Measurements from ENCODE around the gene ABCD3. TPM values are rescaled to one million over a fixed set of nuclear protein-coding genes. Genes with fewer than 3 reads are reported as not detected.
"Not testable (repeated sequence)": the region's sequence is repeated elsewhere in the genome, so short reads cannot be mapped to it uniquely, and the experiment has no call there.

Gene ABCD3
- total RNA-seq, 2 experiments from 2014 or later, result 19.6 to 21.4 TPM

DNA sequence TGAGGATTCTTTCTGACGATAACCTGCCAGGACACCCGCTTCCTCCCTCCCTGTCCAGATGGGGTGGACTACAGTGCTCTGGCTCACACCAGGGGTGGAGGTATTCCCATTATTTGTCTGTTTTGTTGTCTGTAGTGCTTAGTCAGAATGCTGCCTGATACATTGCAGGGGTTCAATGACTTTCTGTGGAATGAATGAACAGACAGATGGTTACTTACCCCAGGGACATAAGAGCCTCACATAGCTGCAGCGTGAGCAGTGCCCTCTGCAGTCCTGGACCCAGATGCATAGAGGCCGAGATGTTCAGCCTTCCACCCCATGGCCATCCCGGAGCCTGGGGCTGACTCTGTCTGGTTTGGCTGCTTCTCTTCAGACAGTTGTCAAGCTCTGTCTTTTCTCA lies 136.4 kb downstream of the ABCD3 start:
- Mint-ChIP-seq H3K27ac (no peak overlapping the region), H3K4me1 (no peaks in the 10 kb centered on the region), H3K9me3 (no peaks in the 10 kb centered on the region), H3K4me3 (no peak overlapping the region), H3K36me3 (ENCODE audit: low read depth) (no peaks in the 10 kb centered on the region), H3K27me3 (peaks cover 8% of the 10 kb centered on the region)
- DNase-seq, result no peak
- POLR2A ChIA-PET, result no interaction called here
- CTCF ChIA-PET, result no interaction called here

DNA sequence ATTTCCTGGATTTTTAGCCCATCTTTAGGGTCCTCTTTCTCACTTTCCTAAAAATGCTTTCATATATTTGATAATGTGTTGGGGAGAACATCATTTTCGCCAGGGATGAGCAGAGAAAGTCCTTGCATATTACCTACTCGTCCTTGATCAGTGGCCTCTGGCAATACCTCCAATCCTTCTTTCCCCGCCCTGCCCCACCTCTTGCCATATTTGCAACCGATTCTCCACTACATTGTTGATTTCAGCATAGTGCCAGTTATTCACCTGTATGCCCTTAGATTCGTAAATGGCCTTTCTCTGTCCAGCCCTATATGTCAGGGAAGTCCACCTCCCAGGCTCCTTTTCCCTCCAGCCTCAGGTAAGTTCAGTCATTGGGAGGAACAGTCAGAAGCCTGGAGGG lies 136.9 kb downstream of the ABCD3 start:
- Mint-ChIP-seq H3K36me3 (ENCODE audit: low read depth) (no peaks in the 10 kb centered on the region), H3K27me3 (peaks cover 8% of the 10 kb centered on the region), H3K27ac (no peak overlapping the region), H3K9me3 (no peaks in the 10 kb centered on the region), H3K4me1 (no peaks in the 10 kb centered on the region), H3K4me3 (no peak overlapping the region)
- ChIA-PET CTCF (no interaction called here), POLR2A (no interaction called here)
- DNase-seq, result no peak

DNA sequence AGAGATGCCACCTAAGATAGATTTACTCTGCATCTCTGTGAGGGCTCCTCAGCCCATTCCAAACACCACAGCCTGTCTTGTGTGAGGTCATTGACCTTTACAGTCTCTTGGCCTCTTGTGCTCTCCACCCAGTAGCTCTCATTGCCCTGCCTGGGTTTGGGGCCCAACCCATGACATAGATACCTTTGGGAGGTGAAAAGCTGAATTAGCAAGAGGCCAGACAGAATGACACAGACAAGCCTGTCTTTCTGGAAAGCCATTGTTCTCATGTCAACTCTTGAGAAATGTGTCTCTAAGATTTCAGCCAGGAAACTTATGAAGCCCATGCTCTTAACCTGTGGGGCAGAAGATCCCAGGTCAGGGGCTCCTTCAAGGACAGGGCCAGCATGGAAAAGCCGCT lies 141.7 kb downstream of the ABCD3 start:
- peaks cover 7% of the 10 kb centered on the region for H3K27me3 Mint-ChIP-seq
- H3K4me1 Mint-ChIP-seq, result no peaks in the 10 kb centered on the region
- no peaks in the 10 kb centered on the region for H3K9me3 Mint-ChIP-seq
- POLR2A ChIA-PET, result no interaction called here
- DNase-seq, result no peak
- H3K27ac Mint-ChIP-seq, result no peak overlapping the region
- CTCF ChIA-PET, result no interaction called here
- H3K4me3 Mint-ChIP-seq, result no peak overlapping the region
- H3K36me3 Mint-ChIP-seq (ENCODE audit: low read depth), result no peaks in the 10 kb centered on the region

DNA sequence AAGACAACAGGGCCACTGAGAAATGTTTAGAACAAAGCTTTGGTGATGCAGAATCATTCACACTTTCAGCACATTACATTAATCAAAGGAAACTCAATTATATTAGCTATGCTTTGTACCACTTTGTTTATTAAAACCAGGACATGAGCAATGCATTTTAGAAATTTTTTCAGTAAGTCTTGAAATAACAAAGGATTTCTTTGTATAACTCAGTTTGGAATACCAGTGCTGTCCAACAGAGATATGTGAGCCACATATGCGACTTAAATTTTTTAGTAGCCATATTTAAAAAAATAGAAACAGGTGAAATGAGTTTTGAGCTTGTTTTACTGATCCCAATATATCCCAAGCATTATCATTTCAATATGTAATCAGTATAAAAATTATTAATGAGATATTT lies 142.1 kb downstream of the ABCD3 start:
- H3K36me3 Mint-ChIP-seq (ENCODE audit: low read depth), result no peaks in the 10 kb centered on the region
- H3K4me3 Mint-ChIP-seq, result no peak overlapping the region
- no peak for DNase-seq
- ChIA-PET POLR2A (no interaction called here), CTCF (no interaction called here)
- no peak overlapping the region for H3K27ac Mint-ChIP-seq
- H3K9me3 Mint-ChIP-seq, result no peaks in the 10 kb centered on the region
- H3K4me1 Mint-ChIP-seq, result no peaks in the 10 kb centered on the region
- peaks cover 3% of the 10 kb centered on the region for H3K27me3 Mint-ChIP-seq

DNA sequence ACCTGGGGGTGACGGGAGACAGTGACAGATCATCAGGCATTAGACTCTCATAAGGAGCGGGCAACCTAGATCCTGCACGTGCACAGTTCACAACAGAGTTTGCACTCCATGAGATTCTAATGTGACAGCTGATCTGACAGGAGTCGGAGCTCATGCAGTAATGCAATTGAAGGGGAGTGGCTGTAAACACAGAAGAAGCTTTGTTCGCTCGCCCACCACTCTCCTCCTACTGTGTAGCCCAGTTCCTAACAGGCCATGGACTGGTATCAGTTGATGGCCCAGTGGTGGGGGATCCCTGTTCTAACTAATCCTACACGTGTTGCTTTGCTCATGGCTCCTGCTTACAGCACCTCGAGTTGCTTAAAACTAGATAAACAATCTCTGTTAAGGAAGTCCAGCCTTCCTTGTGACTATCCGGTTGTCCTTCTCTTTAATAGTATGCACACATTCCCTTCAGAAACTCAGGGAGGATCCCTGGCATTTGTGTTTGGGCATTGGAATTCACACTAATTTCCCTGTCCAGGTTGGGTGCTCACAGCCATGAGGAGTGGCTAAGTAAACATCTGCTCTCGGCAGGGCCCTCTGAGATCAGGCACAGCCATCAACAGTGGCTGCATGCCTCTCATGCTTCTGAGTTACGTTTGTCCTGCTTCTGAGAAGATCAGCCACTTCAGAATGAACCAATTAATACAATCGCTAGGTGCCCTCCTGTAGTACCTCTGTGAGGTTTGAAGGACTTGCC lies 144.5 kb downstream of the ABCD3 start:
- DNase-seq, result no peak
- CTCF ChIA-PET, result no interaction called here
- Mint-ChIP-seq H3K27me3 (peaks cover 3% of the 10 kb centered on the region), H3K36me3 (ENCODE audit: low read depth) (no peaks in the 10 kb centered on the region), H3K27ac (no peak overlapping the region), H3K4me1 (no peaks in the 10 kb centered on the region), H3K9me3 (no peaks in the 10 kb centered on the region), H3K4me3 (no peak overlapping the region)
- POLR2A ChIA-PET, result no interaction called here

DNA sequence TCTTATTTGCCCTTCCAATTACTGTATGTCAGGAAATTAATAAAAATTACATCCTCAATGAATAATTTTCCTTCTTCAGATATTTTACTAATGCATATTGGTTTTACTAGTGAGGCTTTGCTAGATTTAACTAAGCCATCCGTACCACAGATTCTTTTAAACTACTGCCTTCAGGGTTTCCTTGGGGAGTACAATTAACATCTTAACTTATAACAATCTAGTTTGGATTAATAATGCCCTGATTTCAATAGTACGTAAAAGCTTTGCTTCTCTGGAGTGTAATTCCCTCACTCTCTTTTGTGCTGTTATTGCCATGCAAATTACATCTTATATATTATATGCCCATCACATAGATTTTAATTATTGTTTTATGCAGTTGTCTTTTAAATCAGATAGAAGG lies 147.7 kb downstream of the ABCD3 start:
- H3K27me3 Mint-ChIP-seq, result peaks cover 3% of the 10 kb centered on the region

DNA sequence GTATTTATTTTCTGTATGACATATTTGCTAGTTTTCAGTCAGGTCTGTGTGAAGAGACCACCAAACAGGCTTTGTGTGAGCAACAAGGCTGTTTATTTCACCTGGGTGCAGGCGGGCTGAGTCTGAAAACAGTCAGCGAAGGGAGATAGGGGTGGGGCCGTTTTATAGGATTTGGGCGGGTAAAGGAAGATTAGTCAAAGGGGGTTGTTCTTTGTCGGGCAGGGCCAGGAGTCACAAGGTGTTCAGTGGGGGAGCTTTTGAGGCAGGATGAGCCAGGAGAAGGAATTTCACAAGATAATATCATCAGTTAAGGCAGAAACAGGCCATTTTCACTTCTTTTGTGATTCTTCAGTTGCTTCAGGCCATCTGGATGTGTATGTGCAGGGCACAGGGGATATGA lies 148.2 kb downstream of the ABCD3 start:
- POLR2A ChIA-PET; DNase-seq; H3K27me3 Mint-ChIP-seq; H3K27ac Mint-ChIP-seq; H3K4me3 Mint-ChIP-seq; H3K36me3 Mint-ChIP-seq (ENCODE audit: low read depth); CTCF ChIA-PET; H3K9me3 Mint-ChIP-seq; H3K4me1 Mint-ChIP-seq: not testable (repeated sequence)

More for the DNA sequence above, 147.7 kb downstream of the ABCD3 start:
- Mint-ChIP-seq H3K9me3 (peaks cover under 1% of the 10 kb centered on the region), H3K4me1 (no peaks in the 10 kb centered on the region), H3K36me3 (ENCODE audit: low read depth) (no peaks in the 10 kb centered on the region), H3K27ac (no peak overlapping the region), H3K4me3 (no peak overlapping the region)
- ChIA-PET POLR2A (no interaction called here), CTCF (interaction anchor here (2.0 kb wide), 1 partner anchor 22 kb away, joined by 4 read pairs; no protein-coding TSS in a partner anchor)
- DNase-seq, result no peak

DNA sequence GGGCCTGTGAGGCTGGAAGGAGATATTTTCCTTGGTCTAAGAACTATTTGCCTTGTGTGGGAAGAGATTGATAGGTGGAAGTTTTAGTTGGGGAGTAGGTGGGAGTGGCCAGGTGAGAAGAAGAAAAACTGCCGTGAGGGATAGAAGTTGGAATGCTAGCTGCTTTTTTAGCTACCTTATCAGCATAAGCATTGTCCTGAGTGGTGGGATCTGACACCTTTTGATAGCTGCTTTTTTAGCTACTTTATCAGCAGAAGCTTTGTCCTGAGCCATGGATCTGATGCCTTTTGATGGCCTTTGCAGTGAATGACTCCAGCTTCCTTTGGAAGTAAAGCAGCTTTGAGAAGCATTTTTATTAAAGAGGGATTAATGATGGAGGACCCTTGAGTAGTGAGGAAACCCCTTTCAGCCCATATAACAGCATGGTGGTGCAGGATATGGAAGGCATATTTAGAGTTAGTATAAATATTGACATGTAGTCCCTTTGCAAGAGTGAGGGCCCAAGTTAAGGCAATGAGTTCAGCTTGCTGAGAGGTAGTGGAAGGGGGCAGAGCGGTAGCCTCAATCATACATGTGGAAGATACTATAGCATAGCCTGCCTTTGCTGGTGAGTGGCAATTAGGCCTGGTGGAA lies 149.9 kb downstream of the ABCD3 start:
- H3K9me3 Mint-ChIP-seq; H3K4me3 Mint-ChIP-seq; DNase-seq; H3K27ac Mint-ChIP-seq; H3K4me1 Mint-ChIP-seq; POLR2A ChIA-PET; CTCF ChIA-PET; H3K27me3 Mint-ChIP-seq; H3K36me3 Mint-ChIP-seq (ENCODE audit: low read depth): not testable (repeated sequence)

Other genes with a start within 250 kb of the ABCD3 start
- gene ARHGAP29, start 180.8 kb upstream of the ABCD3 start, total RNA-seq, result under 1 TPM in 1 of 2 experiments, not detected in 1; 0.05 TPM
- under 1 TPM; 0.15 to 0.18 TPM for gene F3, start 123.4 kb downstream of the ABCD3 start, total RNA-seq